GM23338 (cell line): ENCODE data around the gene PRPSAP1. TPM values are rescaled to one million over a fixed set of nuclear protein-coding genes. Genes with fewer than 3 reads are reported as not detected.

Experiments used
- ATAC-seq: fragments of 200-7000 bp; cut with Tn5 transposase; 3 replicates; pipeline ENCODE4 v1.9.1; 2020
- DNase-seq: peaks from one replicate; pipeline ENCODE4 v3.0.0-alpha.2; 2015; ENCODE audit warnings: low spot score
- H2AFZ ChIP-seq: fragments of 200-600 bp; sonication (generic); 2 replicates; pipeline ENCODE4 v1.8.0; 2016; ENCODE audit warnings: antibody characterized with exemption, mild to moderate bottlenecking, moderate library complexity
- H3F3A ChIP-seq: fragments of 200-600 bp; sonication (generic); replicated peaks from 2 replicates; pipeline ENCODE4 v1.8.0; 2017; ENCODE audit warnings: antibody characterized with exemption, mixed run types, low read depth
- H3K27ac ChIP-seq: fragments of 200-600 bp; sonication (generic); 2 replicates; pipeline ENCODE4 v1.6.1; 2016; ENCODE audit warnings: low read depth
- H3K27me3 ChIP-seq: fragments of 200-600 bp; sonication (generic); 2 replicates; pipeline ENCODE4 v1.8.0; 2016; ENCODE audit warnings: mild to moderate bottlenecking, mixed run types, moderate library complexity; ENCODE audit not compliant: insufficient read depth
- H3K36me3 ChIP-seq: fragments of 200-600 bp; sonication (generic); 2 replicates; pipeline ENCODE4 v1.8.0; 2016; ENCODE audit warnings: mild to moderate bottlenecking; ENCODE audit not compliant: insufficient read depth
- H3K4me1 ChIP-seq: fragments of 200-600 bp; sonication (generic); 2 replicates; pipeline ENCODE4 v1.8.0; 2016; ENCODE audit warnings: mild to moderate bottlenecking, moderate library complexity; ENCODE audit not compliant: insufficient read depth
- H3K4me2 ChIP-seq: fragments of 200-600 bp; sonication (generic); 2 replicates; pipeline ENCODE4 v1.7.1; 2017; ENCODE audit warnings: mixed run types
- H3K4me3 ChIP-seq: fragments of 200-600 bp; sonication (generic); 2 replicates; pipeline ENCODE4 v1.6.1; 2016; ENCODE audit warnings: mixed run types
- H3K79me2 ChIP-seq: fragments of 200-600 bp; sonication (generic); replicated peaks from 2 replicates; pipeline ENCODE4 v1.8.0; 2017; ENCODE audit warnings: mild to moderate bottlenecking; ENCODE audit not compliant: insufficient read depth
- H3K9me2 ChIP-seq: fragments of 200-600 bp; sonication (generic); 2 replicates; pipeline ENCODE4 v1.8.0; 2017; ENCODE audit not compliant: insufficient read depth
- H4K20me1 ChIP-seq: fragments of 200-600 bp; sonication (generic); replicated peaks from 2 replicates; pipeline ENCODE4 v1.8.0; 2017; ENCODE audit warnings: mild to moderate bottlenecking; ENCODE audit not compliant: insufficient read depth
- H3K27ac Mint-ChIP-seq: 2 replicates; pipeline ENCODE4 v1.8.0; 2020; ENCODE audit warnings: inconsistent platforms, mild to moderate bottlenecking, moderate library complexity, mixed read lengths
- H3K27me3 Mint-ChIP-seq: 3 replicates; pipeline ENCODE4 v1.8.0; 2022; ENCODE audit warnings: low read depth, mild to moderate bottlenecking, moderate library complexity, mixed read lengths, inconsistent platforms; ENCODE audit not compliant: insufficient read depth, poor library complexity
- H3K36me3 Mint-ChIP-seq: 3 replicates; pipeline ENCODE4 v1.8.0; 2021; ENCODE audit warnings: low read depth, mild to moderate bottlenecking, inconsistent platforms, moderate library complexity, mixed read lengths
- H3K4me1 Mint-ChIP-seq: 3 replicates; pipeline ENCODE4 v1.8.0; 2020; ENCODE audit warnings: mild to moderate bottlenecking, inconsistent platforms, mixed read lengths
- H3K4me3 Mint-ChIP-seq: 3 replicates; pipeline ENCODE4 v1.8.0; 2021; ENCODE audit warnings: moderate library complexity, mild to moderate bottlenecking, inconsistent platforms, mixed read lengths
- H3K9me3 Mint-ChIP-seq: 3 replicates; pipeline ENCODE4 v1.8.0; 2020; ENCODE audit warnings: moderate library complexity, mild to moderate bottlenecking, inconsistent platforms, mixed read lengths
- CREB1 ChIP-seq: fragments of 250-450 bp; sonication (Bioruptor Pico); IDR thresholded peaks from 2 replicates; pipeline ENCODE4 v1.5.0; 2020; ENCODE audit warnings: low read depth, mild to moderate bottlenecking, moderate library complexity
- CTCF ChIP-seq, 2 experiments: fragments of 200-600 bp in 1 of 2; sonication (generic) in 1 of 2; conservative IDR thresholded peaks; 2 replicates each; pipeline versions ENCODE4 v1.5.1 to v1.6.1; 2016 to 2017; ENCODE audit warnings: antibody characterized with exemption in 2 of 2, low read depth in 2 of 2, mild to moderate bottlenecking in 2 of 2, moderate library complexity in 1 of 2
- ETS1 ChIP-seq: IDR thresholded peaks from 2 replicates; pipeline ENCODE4 v1.6.1; 2016; ENCODE audit warnings: antibody characterized with exemption
- EZH2 ChIP-seq: fragments of 200-600 bp; sonication (generic); IDR thresholded peaks from one replicate; pipeline ENCODE4 v1.8.0; 2017; ENCODE audit warnings: antibody characterized with exemption, mild to moderate bottlenecking, low read depth; ENCODE audit not compliant: unreplicated experiment
- EZH2phosphoT487 ChIP-seq: fragments of 200-600 bp; sonication (generic); IDR thresholded peaks from one replicate; pipeline ENCODE4 v1.8.1; 2018; ENCODE audit warnings: antibody characterized with exemption; ENCODE audit not compliant: unreplicated experiment
- JUNB ChIP-seq: IDR thresholded peaks from one replicate; pipeline ENCODE4 v1.6.1; 2016; ENCODE audit warnings: antibody characterized with exemption; ENCODE audit not compliant: unreplicated experiment
- NANOG ChIP-seq: IDR thresholded peaks from 2 replicates; pipeline ENCODE4 v1.6.1; 2016; ENCODE audit warnings: antibody characterized with exemption, borderline replicate concordance
- POLR2AphosphoS5 ChIP-seq: IDR thresholded peaks from 2 replicates; pipeline ENCODE4 v1.6.1; 2016; ENCODE audit warnings: antibody characterized with exemption, low read depth
- STAT1 ChIP-seq: IDR thresholded peaks from one replicate; pipeline ENCODE4 v1.6.1; 2016; ENCODE audit warnings: antibody characterized with exemption; ENCODE audit not compliant: unreplicated experiment
- ZNF114 ChIP-seq: fragments of 250-450 bp; sonication (Bioruptor Pico); IDR thresholded peaks from 2 replicates; pipeline ENCODE4 v1.5.0; 2020; ENCODE audit warnings: mild to moderate bottlenecking, moderate library complexity
- ZNF331 ChIP-seq: fragments of 250-450 bp; sonication (Bioruptor Pico); IDR thresholded peaks from 2 replicates; pipeline ENCODE4 v1.5.0; 2020; ENCODE audit warnings: low read depth, mild to moderate bottlenecking, moderate library complexity
- polyA plus RNA-seq: library from polyadenylated mRNA; unstranded; fragments of >200 nt; fragmentation: Nextera tagmentation; extraction: Ambion mirVana; gene quantifications from 2 replicates; pipeline ENCODE4 v1.2.1, GENCODE V29; 2016
- total RNA-seq: library from RNA; depleted of rRNA; stranded (reverse); fragments of >200 nt; shearing (Covaris generic); gene quantifications from 2 replicates; pipeline ENCODE4 v1.2.3, GENCODE V29; 2014
- TF ChIP-seq, protein P1 (sequence below): IDR thresholded peaks from one replicate; pipeline ENCODE4 v1.6.1; 2018; ENCODE audit warnings: antibody characterized with exemption; ENCODE audit not compliant: unreplicated experiment
- TF ChIP-seq, protein P2 (sequence below): fragments of 250-450 bp; sonication (Bioruptor Pico); IDR thresholded peaks from 2 replicates; pipeline ENCODE4 v1.5.0; 2020; ENCODE audit warnings: mild to moderate bottlenecking, moderate library complexity

The PRPSAP1 gene
- total and polyA plus RNA-seq, 2 experiments from 2014 or later, result 39.5 to 58.8 TPM

DNA sequence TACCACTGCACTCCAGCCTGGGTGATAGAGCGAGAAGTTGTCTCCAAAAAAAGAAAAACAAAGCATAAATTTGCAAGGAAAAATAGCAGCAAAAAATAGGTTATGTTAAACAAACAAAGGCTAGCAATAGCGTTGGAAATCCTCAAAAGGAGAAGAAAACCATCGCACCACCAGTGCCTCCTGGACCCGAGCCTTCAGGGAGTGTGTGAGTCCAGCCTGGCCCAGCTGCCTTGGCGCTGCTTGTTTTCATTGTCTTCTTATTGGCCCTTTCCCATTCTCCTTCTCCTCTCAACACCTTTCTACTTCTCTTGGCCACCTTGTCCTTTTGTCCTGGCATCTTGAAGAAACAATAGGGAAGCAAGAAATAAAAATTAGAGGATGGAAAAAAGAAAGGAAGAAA, 93.0 kb downstream of the PRPSAP1 start:
- no peak for ATAC-seq
- H3K4me2 ChIP-seq, result no peak overlapping the region
- H3F3A ChIP-seq, result 0 out of 2 replicates have a peak, but pooled peaks cover 5% of the 10 kb centered on the region
- peak overlapping the region; percentile 87; the same call in 1 of the 2 replicates for H2AFZ ChIP-seq
- H3K4me1 ChIP-seq, result peaks cover 5% of the 10 kb centered on the region; the same call in 1 of the 2 replicates
- Mint-ChIP-seq H3K9me3 (no peaks in the 10 kb centered on the region), H3K4me1 (peaks cover 15% of the 10 kb centered on the region), H3K36me3 (0 out of 3 replicates have a peak, but pooled peaks cover 2% of the 10 kb centered on the region), H3K27ac (no peak overlapping the region), H3K27me3 (peaks cover 9% of the 10 kb centered on the region), H3K4me3 (no peak overlapping the region)
- no peaks in the 10 kb centered on the region for H3K9me2 ChIP-seq
- no peak for DNase-seq
- no peaks in the 10 kb centered on the region for H3K36me3 ChIP-seq
- no peaks in the 10 kb centered on the region for H4K20me1 ChIP-seq
- 0 out of 2 replicates have a peak overlapping the region, but pooled peaks have one; percentile 39 for H3K27ac ChIP-seq
- H3K27me3 ChIP-seq, result no peaks in the 10 kb centered on the region
- no peak overlapping the region for H3K4me3 ChIP-seq
- TF ChIP-seq, protein P1, sequence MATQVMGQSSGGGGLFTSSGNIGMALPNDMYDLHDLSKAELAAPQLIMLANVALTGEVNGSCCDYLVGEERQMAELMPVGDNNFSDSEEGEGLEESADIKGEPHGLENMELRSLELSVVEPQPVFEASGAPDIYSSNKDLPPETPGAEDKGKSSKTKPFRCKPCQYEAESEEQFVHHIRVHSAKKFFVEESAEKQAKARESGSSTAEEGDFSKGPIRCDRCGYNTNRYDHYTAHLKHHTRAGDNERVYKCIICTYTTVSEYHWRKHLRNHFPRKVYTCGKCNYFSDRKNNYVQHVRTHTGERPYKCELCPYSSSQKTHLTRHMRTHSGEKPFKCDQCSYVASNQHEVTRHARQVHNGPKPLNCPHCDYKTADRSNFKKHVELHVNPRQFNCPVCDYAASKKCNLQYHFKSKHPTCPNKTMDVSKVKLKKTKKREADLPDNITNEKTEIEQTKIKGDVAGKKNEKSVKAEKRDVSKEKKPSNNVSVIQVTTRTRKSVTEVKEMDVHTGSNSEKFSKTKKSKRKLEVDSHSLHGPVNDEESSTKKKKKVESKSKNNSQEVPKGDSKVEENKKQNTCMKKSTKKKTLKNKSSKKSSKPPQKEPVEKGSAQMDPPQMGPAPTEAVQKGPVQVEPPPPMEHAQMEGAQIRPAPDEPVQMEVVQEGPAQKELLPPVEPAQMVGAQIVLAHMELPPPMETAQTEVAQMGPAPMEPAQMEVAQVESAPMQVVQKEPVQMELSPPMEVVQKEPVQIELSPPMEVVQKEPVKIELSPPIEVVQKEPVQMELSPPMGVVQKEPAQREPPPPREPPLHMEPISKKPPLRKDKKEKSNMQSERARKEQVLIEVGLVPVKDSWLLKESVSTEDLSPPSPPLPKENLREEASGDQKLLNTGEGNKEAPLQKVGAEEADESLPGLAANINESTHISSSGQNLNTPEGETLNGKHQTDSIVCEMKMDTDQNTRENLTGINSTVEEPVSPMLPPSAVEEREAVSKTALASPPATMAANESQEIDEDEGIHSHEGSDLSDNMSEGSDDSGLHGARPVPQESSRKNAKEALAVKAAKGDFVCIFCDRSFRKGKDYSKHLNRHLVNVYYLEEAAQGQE, result no peak
- TF ChIP-seq CTCF (conservative IDR thresholded peaks at IDR 0.05; ENCODE audit: low read depth in 2 of 2) (no peak), ZNF114 (CRISPR knock-in tag) (no peak), JUNB (no peak), ZNF331 (CRISPR knock-in tag) (no peak), POLR2AphosphoS5 (no peak), ETS1 (no peak), NANOG (no peak), CREB1 (CRISPR knock-in tag) (no peak), EZH2phosphoT487 (no peak), EZH2 (no peak), STAT1 (no peak)
- TF ChIP-seq, protein P2, sequence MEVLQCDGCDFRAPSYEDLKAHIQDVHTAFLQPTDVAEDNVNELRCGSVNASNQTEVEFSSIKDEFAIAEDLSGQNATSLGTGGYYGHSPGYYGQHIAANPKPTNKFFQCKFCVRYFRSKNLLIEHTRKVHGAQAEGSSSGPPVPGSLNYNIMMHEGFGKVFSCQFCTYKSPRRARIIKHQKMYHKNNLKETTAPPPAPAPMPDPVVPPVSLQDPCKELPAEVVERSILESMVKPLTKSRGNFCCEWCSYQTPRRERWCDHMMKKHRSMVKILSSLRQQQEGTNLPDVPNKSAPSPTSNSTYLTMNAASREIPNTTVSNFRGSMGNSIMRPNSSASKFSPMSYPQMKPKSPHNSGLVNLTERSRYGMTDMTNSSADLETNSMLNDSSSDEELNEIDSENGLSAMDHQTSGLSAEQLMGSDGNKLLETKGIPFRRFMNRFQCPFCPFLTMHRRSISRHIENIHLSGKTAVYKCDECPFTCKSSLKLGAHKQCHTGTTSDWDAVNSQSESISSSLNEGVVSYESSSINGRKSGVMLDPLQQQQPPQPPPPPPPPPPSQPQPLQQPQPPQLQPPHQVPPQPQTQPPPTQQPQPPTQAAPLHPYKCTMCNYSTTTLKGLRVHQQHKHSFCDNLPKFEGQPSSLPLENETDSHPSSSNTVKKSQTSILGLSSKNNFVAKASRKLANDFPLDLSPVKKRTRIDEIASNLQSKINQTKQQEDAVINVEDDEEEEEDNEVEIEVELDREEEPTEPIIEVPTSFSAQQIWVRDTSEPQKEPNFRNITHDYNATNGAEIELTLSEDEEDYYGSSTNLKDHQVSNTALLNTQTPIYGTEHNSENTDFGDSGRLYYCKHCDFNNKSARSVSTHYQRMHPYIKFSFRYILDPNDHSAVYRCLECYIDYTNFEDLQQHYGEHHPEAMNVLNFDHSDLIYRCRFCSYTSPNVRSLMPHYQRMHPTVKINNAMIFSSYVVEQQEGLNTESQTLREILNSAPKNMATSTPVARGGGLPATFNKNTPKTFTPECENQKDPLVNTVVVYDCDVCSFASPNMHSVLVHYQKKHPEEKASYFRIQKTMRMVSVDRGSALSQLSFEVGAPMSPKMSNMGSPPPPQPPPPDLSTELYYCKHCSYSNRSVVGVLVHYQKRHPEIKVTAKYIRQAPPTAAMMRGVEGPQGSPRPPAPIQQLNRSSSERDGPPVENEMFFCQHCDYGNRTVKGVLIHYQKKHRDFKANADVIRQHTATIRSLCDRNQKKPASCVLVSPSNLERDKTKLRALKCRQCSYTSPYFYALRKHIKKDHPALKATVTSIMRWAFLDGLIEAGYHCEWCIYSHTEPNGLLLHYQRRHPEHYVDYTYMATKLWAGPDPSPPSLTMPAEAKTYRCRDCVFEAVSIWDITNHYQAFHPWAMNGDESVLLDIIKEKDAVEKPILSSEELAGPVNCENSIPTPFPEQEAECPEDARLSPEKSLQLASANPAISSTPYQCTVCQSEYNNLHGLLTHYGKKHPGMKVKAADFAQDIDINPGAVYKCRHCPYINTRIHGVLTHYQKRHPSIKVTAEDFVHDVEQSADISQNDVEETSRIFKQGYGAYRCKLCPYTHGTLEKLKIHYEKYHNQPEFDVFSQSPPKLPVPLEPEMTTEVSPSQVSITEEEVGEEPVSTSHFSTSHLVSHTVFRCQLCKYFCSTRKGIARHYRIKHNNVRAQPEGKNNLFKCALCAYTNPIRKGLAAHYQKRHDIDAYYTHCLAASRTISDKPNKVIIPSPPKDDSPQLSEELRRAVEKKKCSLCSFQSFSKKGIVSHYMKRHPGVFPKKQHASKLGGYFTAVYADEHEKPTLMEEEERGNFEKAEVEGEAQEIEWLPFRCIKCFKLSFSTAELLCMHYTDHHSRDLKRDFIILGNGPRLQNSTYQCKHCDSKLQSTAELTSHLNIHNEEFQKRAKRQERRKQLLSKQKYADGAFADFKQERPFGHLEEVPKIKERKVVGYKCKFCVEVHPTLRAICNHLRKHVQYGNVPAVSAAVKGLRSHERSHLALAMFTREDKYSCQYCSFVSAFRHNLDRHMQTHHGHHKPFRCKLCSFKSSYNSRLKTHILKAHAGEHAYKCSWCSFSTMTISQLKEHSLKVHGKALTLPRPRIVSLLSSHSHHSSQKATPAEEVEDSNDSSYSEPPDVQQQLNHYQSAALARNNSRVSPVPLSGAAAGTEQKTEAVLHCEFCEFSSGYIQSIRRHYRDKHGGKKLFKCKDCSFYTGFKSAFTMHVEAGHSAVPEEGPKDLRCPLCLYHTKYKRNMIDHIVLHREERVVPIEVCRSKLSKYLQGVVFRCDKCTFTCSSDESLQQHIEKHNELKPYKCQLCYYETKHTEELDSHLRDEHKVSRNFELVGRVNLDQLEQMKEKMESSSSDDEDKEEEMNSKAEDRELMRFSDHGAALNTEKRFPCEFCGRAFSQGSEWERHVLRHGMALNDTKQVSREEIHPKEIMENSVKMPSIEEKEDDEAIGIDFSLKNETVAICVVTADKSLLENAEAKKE, result no peak
- H3K79me2 ChIP-seq, result no peaks in the 10 kb centered on the region
